GM12872 (cell line): ENCODE results near the gene ACBD4.

Experiments
- CTCF ChIP-seq: IDR thresholded peaks from 3 replicates; pipeline ENCODE4 v1.5.1; 2011; ENCODE audit warnings: low read depth, mild to moderate bottlenecking, low read length, moderate library complexity; ENCODE audit not compliant: insufficient read depth

The ACBD4 gene

DNA sequence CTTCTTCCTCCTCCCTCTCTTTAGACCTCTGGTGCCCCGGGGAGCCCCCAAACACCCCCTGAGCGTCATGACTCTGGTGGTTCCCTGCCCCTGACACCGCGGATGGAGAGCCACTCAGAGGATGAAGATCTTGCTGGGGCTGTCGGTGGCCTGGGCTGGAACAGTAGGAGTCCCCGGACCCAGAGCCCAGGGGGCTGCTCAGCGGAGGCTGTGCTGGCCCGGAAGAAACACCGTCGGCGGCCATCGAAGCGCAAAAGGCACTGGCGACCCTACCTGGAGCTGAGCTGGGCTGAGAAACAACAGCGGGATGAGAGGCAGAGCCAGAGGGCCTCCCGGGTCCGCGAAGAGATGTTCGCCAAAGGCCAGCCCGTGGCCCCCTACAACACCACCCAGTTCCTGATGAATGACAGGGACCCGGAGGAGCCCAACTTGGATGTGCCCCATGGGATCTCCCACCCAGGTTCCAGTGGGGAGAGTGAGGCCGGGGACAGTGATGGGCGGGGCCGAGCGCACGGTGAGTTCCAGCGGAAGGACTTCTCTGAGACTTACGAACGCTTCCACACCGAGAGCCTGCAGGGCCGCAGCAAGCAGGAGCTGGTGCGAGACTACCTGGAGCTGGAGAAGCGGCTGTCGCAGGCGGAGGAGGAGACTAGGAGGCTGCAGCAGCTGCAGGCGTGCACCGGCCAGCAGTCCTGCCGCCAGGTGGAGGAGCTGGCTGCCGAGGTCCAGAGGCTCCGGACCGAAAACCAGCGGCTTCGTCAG, 33.7 kb downstream of the ACBD4 start:
- TF ChIP-seq CTCF = no peak

DNA sequence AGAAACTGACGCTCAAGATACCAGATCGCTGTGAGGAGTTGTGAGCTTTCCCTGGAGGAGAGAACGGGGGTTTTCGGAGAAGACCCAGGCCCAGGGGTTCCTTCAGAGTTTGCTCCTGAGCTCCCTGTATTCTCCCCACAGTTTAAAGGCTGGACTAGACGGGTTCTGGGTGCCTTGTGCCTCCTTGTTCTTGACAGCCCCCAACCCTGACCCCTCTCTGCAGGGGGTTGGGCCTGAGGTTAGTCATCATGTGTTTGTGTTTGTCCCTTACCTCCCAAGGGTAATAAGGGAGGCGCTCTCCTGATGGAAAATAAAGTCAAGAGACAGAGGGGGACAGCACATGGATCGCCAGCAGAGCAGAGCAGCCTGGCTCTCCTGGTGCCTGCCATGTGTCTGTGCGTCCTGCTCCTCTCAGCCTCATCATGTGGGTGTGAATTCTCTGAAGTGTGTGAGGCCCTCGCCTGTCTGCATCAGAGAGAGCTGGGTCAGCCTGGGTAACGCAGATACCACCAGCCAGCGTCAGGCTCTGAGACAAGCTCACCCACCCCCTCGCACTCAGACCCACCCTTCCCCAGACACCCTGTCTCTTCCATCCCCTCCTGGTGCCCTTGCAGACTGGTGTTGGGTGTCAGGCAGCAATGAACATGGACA, 34.9 kb downstream of the ACBD4 start:
- TF ChIP-seq CTCF = no peak

- TF ChIP-seq CTCF = no peak
Observed at GRCh38 chr17:45170931-45171337, 35.4 kb downstream of the ACBD4 start.

GRCh38 chr17:45171338-45172231, 36.1 kb downstream of the ACBD4 start:
- TF ChIP-seq CTCF = no peak

DNA sequence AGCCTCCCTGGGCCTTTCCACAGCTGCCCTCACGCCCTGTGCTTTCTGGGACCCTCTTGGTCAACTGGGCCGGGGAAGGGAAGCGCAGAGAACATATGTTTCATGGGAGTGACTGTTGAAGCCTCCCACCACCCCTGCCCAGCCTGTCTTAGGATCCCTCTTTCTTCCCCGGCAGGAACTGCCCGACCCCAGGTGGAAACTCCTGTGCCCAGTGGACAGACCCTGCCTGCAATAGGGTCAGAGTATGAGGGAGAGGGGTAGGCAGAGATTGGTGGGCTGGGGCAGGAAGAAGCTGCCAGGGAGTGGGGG, 36.7 kb downstream of the ACBD4 start:
- no peak for TF ChIP-seq CTCF

GRCh38 chr17:45172541-45173286, 37.2 kb downstream of the ACBD4 start:
- TF ChIP-seq CTCF = no peak; the same call in 2 of the 3 replicates

DNA sequence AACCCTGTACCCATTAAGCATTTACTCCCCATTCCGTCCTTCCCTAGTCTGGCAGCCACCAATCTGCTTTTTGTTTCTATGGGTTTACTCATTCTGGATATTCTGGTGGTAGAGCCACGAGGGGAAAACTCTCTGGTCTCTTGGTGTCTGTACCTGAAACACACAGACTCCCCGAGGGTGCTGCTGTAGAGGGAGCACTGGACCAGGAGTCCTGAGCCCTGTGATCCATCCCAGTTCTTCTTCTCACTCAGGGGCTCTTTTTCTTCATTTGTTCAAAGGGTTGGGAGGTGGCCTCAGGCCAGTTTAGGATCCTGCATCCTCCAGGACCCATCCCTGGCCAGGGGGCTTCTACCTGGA, 40.2 kb downstream of the ACBD4 start:
- no peak for TF ChIP-seq CTCF
